ENCODE measurements around the gene GJC1.

Gene GJC1

GRCh38 chr17:44787271-44787940, 42.7 kb downstream of the GJC1 start:
- Histone ChIP-seq H4K20me1 (ENCODE audit: low read depth, low read length) (no peaks in the 10 kb centered on the region), H3K79me2 (ENCODE audit: insufficient read depth, low read length) (no peaks in the 10 kb centered on the region), H3K4me2 (ENCODE audit: low read depth, low read length, poor library complexity, severe bottlenecking) (no peak overlapping the region), H3K9me3 (ENCODE audit: insufficient read depth, low read length) (no peaks in the 10 kb centered on the region), H3K27ac (ENCODE audit: low read depth, low read length) (no peak overlapping the region), H3K9me2 (replicated peaks; ENCODE audit: insufficient read depth, low read length) (no peaks in the 10 kb centered on the region), H3F3A (ENCODE audit: insufficient read depth) (0 out of 2 replicates have a peak, but pooled peaks cover 2% of the 10 kb centered on the region), H3K9ac (ENCODE audit: low read length) (no peak overlapping the region), H2AFZ (ENCODE audit: low read depth, low read length, severe bottlenecking) (no peak overlapping the region), H3K27me3 (ENCODE audit: low read length) (no peaks in the 10 kb centered on the region), H3K36me3 (ENCODE audit: low read length) (no peaks in the 10 kb centered on the region), H3K4me3 (ENCODE audit: insufficient read depth, low read length, poor library complexity, severe bottlenecking) (no peak overlapping the region)
- TF ChIP-seq CTCF (IDR thresholded peaks at IDR 0.05; ENCODE audit: insufficient read depth, low read length, poor library complexity, severe bottlenecking) = no peak
- no peak for TF ChIP-seq EZH2phosphoT487 (conservative IDR thresholded peaks at IDR 0.05; ENCODE audit: low read length)

GRCh38 chr17:44786551-44787081, 43.5 kb downstream of the GJC1 start:
- Histone ChIP-seq H3K9ac (ENCODE audit: low read length) (no peak overlapping the region), H3K9me2 (replicated peaks; ENCODE audit: insufficient read depth, low read length) (no peaks in the 10 kb centered on the region), H3K4me2 (ENCODE audit: low read depth, low read length, poor library complexity, severe bottlenecking) (no peak overlapping the region), H3K79me2 (ENCODE audit: insufficient read depth, low read length) (no peaks in the 10 kb centered on the region), H3F3A (ENCODE audit: insufficient read depth) (no peaks in the 10 kb centered on the region), H3K27me3 (ENCODE audit: low read length) (no peaks in the 10 kb centered on the region), H4K20me1 (ENCODE audit: low read depth, low read length) (no peaks in the 10 kb centered on the region), H3K27ac (ENCODE audit: low read depth, low read length) (no peak overlapping the region), H3K4me3 (ENCODE audit: insufficient read depth, low read length, poor library complexity, severe bottlenecking) (no peak overlapping the region), H3K9me3 (ENCODE audit: insufficient read depth, low read length) (no peaks in the 10 kb centered on the region), H2AFZ (ENCODE audit: low read depth, low read length, severe bottlenecking) (no peak overlapping the region), H3K36me3 (ENCODE audit: low read length) (no peaks in the 10 kb centered on the region)
- no peak for TF ChIP-seq EZH2phosphoT487 (conservative IDR thresholded peaks at IDR 0.05; ENCODE audit: low read length)
- no peak for TF ChIP-seq CTCF (IDR thresholded peaks at IDR 0.05; ENCODE audit: insufficient read depth, low read length, poor library complexity, severe bottlenecking)

- H3K9ac ChIP-seq (ENCODE audit: low read length) = no peak overlapping the region
- H3K36me3 ChIP-seq (ENCODE audit: low read length) = no peaks in the 10 kb centered on the region
- H3F3A ChIP-seq (ENCODE audit: insufficient read depth) = no peaks in the 10 kb centered on the region
- no peak overlapping the region for H3K27ac ChIP-seq (ENCODE audit: low read depth, low read length)
- H2AFZ ChIP-seq (ENCODE audit: low read depth, low read length, severe bottlenecking) = no peak overlapping the region
- TF ChIP-seq EZH2phosphoT487 (conservative IDR thresholded peaks at IDR 0.05; ENCODE audit: low read length) (no peak), CTCF (IDR thresholded peaks at IDR 0.05; ENCODE audit: insufficient read depth, low read length, poor library complexity, severe bottlenecking) (no peak)
- H4K20me1 ChIP-seq (ENCODE audit: low read depth, low read length) = no peaks in the 10 kb centered on the region
- H3K9me2 ChIP-seq (replicated peaks; ENCODE audit: insufficient read depth, low read length) = no peaks in the 10 kb centered on the region
- no peaks in the 10 kb centered on the region for H3K9me3 ChIP-seq (ENCODE audit: insufficient read depth, low read length)
- H3K4me3 ChIP-seq (ENCODE audit: insufficient read depth, low read length, poor library complexity, severe bottlenecking) = no peak overlapping the region
- H3K4me2 ChIP-seq (ENCODE audit: low read depth, low read length, poor library complexity, severe bottlenecking) = no peak overlapping the region
- H3K79me2 ChIP-seq (ENCODE audit: insufficient read depth, low read length) = no peaks in the 10 kb centered on the region
- H3K27me3 ChIP-seq (ENCODE audit: low read length) = no peaks in the 10 kb centered on the region
Measured at GRCh38 chr17:44785921-44786320, 44.2 kb downstream of the GJC1 start.
